BE2C (cell line): ENCODE data around the gene MAML2.

Experiments used
- DNase-seq: peaks from one replicate; pipeline ENCODE4 v3.0.0-alpha.2; 2020
- H3K27me3 ChIP-seq: fragments of 250-450 bp; sonication (Bioruptor Pico); 2 replicates; pipeline ENCODE4 v1.5.1; 2020; ENCODE audit warnings: mild to moderate bottlenecking
- H3K36me3 ChIP-seq: fragments of 250-450 bp; sonication (Bioruptor Pico); 2 replicates; pipeline ENCODE4 v1.5.1; 2020; ENCODE audit warnings: mild to moderate bottlenecking
- H3K4me1 ChIP-seq: fragments of 250-450 bp; sonication (Bioruptor Pico); 2 replicates; pipeline ENCODE4 v1.5.1; 2020
- H3K4me3 ChIP-seq: 2 replicates; pipeline ENCODE4 v1.5.1; 2011; ENCODE audit warnings: low read depth, low read length
- H3K9me3 ChIP-seq: fragments of 250-450 bp; sonication (Bioruptor Pico); 2 replicates; pipeline ENCODE4 v1.5.1; 2020
- TF ChIP-seq, protein P1 (sequence below): IDR thresholded peaks from 2 replicates; pipeline ENCODE4 v1.5.1; 2012; ENCODE audit warnings: mild to moderate bottlenecking, low read depth, low read length

The MAML2 gene

GRCh38 chr11:96263238-96263763 is 79.7 kb downstream of the MAML2 start:
- no peak overlapping the region for H3K4me3 ChIP-seq
- no peaks in the 10 kb centered on the region for H3K27me3 ChIP-seq
- no peaks in the 10 kb centered on the region for H3K9me3 ChIP-seq
- DNase-seq, result no peak
- TF ChIP-seq, protein P1, sequence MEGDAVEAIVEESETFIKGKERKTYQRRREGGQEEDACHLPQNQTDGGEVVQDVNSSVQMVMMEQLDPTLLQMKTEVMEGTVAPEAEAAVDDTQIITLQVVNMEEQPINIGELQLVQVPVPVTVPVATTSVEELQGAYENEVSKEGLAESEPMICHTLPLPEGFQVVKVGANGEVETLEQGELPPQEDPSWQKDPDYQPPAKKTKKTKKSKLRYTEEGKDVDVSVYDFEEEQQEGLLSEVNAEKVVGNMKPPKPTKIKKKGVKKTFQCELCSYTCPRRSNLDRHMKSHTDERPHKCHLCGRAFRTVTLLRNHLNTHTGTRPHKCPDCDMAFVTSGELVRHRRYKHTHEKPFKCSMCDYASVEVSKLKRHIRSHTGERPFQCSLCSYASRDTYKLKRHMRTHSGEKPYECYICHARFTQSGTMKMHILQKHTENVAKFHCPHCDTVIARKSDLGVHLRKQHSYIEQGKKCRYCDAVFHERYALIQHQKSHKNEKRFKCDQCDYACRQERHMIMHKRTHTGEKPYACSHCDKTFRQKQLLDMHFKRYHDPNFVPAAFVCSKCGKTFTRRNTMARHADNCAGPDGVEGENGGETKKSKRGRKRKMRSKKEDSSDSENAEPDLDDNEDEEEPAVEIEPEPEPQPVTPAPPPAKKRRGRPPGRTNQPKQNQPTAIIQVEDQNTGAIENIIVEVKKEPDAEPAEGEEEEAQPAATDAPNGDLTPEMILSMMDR, result no peak
- peaks cover under 1% of the 10 kb centered on the region; the same call in 1 of the 2 replicates for H3K36me3 ChIP-seq
- peaks cover 12% of the 10 kb centered on the region for H3K4me1 ChIP-seq

GRCh38 chr11:96260532-96260931 is 82.5 kb downstream of the MAML2 start:
- H3K4me1 ChIP-seq, result peaks cover 15% of the 10 kb centered on the region
- no peaks in the 10 kb centered on the region for H3K27me3 ChIP-seq
- peaks cover 3% of the 10 kb centered on the region; the same call in 1 of the 2 replicates for H3K36me3 ChIP-seq
- TF ChIP-seq, protein P1, result no peak
- H3K4me3 ChIP-seq, result no peak overlapping the region
- no peaks in the 10 kb centered on the region for H3K9me3 ChIP-seq
- DNase-seq, result no peak

DNA sequence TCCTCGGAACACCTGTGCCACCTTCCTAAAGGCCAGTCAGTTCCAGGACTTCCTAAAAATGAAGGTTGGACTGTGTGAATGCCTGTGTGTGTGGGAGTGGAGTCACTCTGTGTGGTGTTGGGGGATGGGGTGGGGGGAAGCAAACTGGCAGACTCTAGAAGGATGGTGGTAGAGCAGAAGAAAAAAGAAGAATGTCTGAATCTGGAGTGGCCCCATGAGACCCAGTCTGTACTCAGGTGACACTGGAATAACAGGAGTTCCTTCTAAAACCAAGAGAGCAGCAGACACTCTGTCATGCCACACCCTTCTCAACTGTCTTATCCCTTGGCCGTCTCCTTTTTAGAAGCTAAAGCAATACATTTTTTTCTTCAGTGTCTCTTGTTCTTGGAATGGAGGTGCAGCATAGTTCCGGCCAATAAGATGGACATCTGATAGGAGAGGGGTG is 82.9 kb downstream of the MAML2 start:
- Histone ChIP-seq H3K9me3 (no peaks in the 10 kb centered on the region), H3K27me3 (no peaks in the 10 kb centered on the region), H3K4me1 (peaks cover 15% of the 10 kb centered on the region), H3K4me3 (no peak overlapping the region), H3K36me3 (peaks cover 3% of the 10 kb centered on the region; the same call in 1 of the 2 replicates)
- DNase-seq, result no peak
- TF ChIP-seq, protein P1, result no peak

GRCh38 chr11:96259134-96259830 is 83.7 kb downstream of the MAML2 start:
- peaks cover 3% of the 10 kb centered on the region; the same call in 1 of the 2 replicates for H3K36me3 ChIP-seq
- no peaks in the 10 kb centered on the region for H3K27me3 ChIP-seq
- no peak for DNase-seq
- no peak overlapping the region for H3K4me3 ChIP-seq
- H3K9me3 ChIP-seq, result no peaks in the 10 kb centered on the region
- H3K4me1 ChIP-seq, result peaks cover 15% of the 10 kb centered on the region
- TF ChIP-seq, protein P1, result no peak

GRCh38 chr11:96257972-96258934 is 84.7 kb downstream of the MAML2 start:
- TF ChIP-seq, protein P1, result no peak
- DNase-seq, result no peak
- no peaks in the 10 kb centered on the region for H3K27me3 ChIP-seq
- peaks cover 3% of the 10 kb centered on the region; the same call in 1 of the 2 replicates for H3K36me3 ChIP-seq
- no peak overlapping the region for H3K4me3 ChIP-seq
- no peaks in the 10 kb centered on the region for H3K9me3 ChIP-seq
- peaks cover 15% of the 10 kb centered on the region for H3K4me1 ChIP-seq
